CD8-positive, alpha-beta T cell (primary cell): ENCODE measurements around the gene MAGOHB. TPM values are rescaled to one million over a fixed set of nuclear protein-coding genes. Genes with fewer than 3 reads are reported as not detected.

Source experiments
- total RNA-seq, 46 experiments: library from RNA in 2 of 46; stranded (reverse) in 2 of 46; gene quantifications; one replicate each; pipeline ENCODE4 v1.2.3 and lab custom pipeline; 2021 to 2026

The MAGOHB gene
- total RNA-seq, 2 experiments from 2014 or later: 7.9 to 8.5 TPM

Other genes with a start within 250 kb of the MAGOHB start
- gene KLRK1, start 223.6 kb downstream of the MAGOHB start, total RNA-seq: 100 to 1,000 TPM; 238 to 242 TPM
- 10 to 100 TPM; 14.3 to 16.0 TPM for gene KLRC4, start 203.9 kb downstream of the MAGOHB start, total RNA-seq
- gene KLRC3, start 193.0 kb downstream of the MAGOHB start, total RNA-seq: 1 to 10 TPM; 5.2 to 6.2 TPM
- gene KLRC2, start 177.6 kb downstream of the MAGOHB start, total RNA-seq: 1 to 10 TPM; 2.8 to 3.6 TPM
- gene KLRC1, start 160.2 kb downstream of the MAGOHB start, total RNA-seq: 1 to 10 TPM; 3.4 to 4.0 TPM
- 1 to 10 TPM; 1.1 to 1.4 TPM for gene EIF2S3B, start 107.7 kb downstream of the MAGOHB start, total RNA-seq
- under 1 TPM; 0.57 to 0.89 TPM for gene STYK1, start 60.4 kb upstream of the MAGOHB start, total RNA-seq
- gene YBX3, start 109.7 kb upstream of the MAGOHB start, total RNA-seq: 100 to 1,000 TPM; 257 to 273 TPM
- gene TAS2R7, start 189.0 kb upstream of the MAGOHB start, total RNA-seq: not detected
- gene TAS2R8, start 193.7 kb upstream of the MAGOHB start, total RNA-seq: not detected
- gene TAS2R9, start 196.6 kb upstream of the MAGOHB start, total RNA-seq: not detected
- gene TAS2R10, start 212.7 kb upstream of the MAGOHB start, total RNA-seq: not detected
- not detected for gene PRR4, start 235.9 kb upstream of the MAGOHB start, total RNA-seq